Breast epithelium (tissue), 4 donors: ENCODE results near the gene CRYBG3. TPM values are rescaled to one million over a fixed set of nuclear protein-coding genes. Genes with fewer than 3 reads are reported as not detected.

Experiments used
- DNase-seq, 2 donors: peaks; one replicate each; pipeline ENCODE4 v3.0.0-alpha.2; 2019; ENCODE audit warnings: low spot score in 2 of 2
- H3K27ac ChIP-seq, 2 donors: fragments of 200-600 bp; sonication (generic) in 1 of 2; one replicate each; pipeline ENCODE4 v1.5.1; 2016 to 2019; ENCODE audit warnings: mild to moderate bottlenecking in 1 of 2
- H3K27me3 ChIP-seq, 2 donors: fragments of 200-600 bp; sonication (generic) in 1 of 2; one replicate each; pipeline versions ENCODE4 v1.5.1 to v1.6.0; 2017 to 2019; ENCODE audit warnings: control low read depth in 1 of 2, mild to moderate bottlenecking in 1 of 2
- H3K36me3 ChIP-seq: fragments of 200-600 bp; one replicate; pipeline ENCODE4 v1.5.1; 2019
- H3K4me1 ChIP-seq, 2 donors: fragments of 200-600 bp; sonication (generic); one replicate each; pipeline ENCODE4 v1.5.1; 2016 to 2019; ENCODE audit warnings: control low read depth in 1 of 2
- H3K4me3 ChIP-seq, 3 donors: fragments of 200-600 bp; sonication (generic); 1 replicate in 2 of 3; 2 replicates in 1 of 3; pipeline ENCODE4 v1.5.1; 2016 to 2019; ENCODE audit warnings: mild to moderate bottlenecking in 3 of 3, moderate library complexity in 2 of 3
- H3K9me3 ChIP-seq, 2 donors: fragments of 200-600 bp; sonication (generic) in 1 of 2; one replicate each; pipeline ENCODE4 v1.5.1; 2016 to 2019; ENCODE audit warnings: control low read depth in 1 of 2
- POLR2A ChIP-seq: fragments of 450-650 bp; IDR thresholded peaks from one replicate; pipeline ENCODE4 v1.6.1; 2016; ENCODE audit warnings: antibody characterized with exemption, mild to moderate bottlenecking, moderate library complexity
- POLR2AphosphoS5 ChIP-seq, 3 donors: sonication (generic); formaldehyde crosslinking; IDR thresholded peaks; one replicate each; pipeline ENCODE4 v1.6.1; 2017; ENCODE audit warnings: antibody characterized with exemption in 3 of 3
- intact Hi-C: fragments of 100-400 bp; cut with DNase I; formaldehyde crosslinking; loops from one replicate; pipeline ENCODE4 v1.15.1; 2023; ENCODE audit warnings: low total_unique reads
- total RNA-seq, 3 donors: library from RNA; depleted of rRNA; stranded (reverse); fragments of >200 nt; gene quantifications; one replicate each; pipeline ENCODE4 v1.1.0, GENCODE V29; 2016
- TF ChIP-seq, protein P1 (sequence below), 3 donors: fragments of 450-650 bp; IDR thresholded peaks; one replicate each; pipeline ENCODE4 v1.5.1; 2016 to 2017; ENCODE audit warnings: antibody characterized with exemption in 3 of 3, mild to moderate bottlenecking in 3 of 3, moderate library complexity in 3 of 3

Gene CRYBG3
- total RNA-seq, 3 donors from 2014 or later, result 25.5 to 37.9 (median 28.5) TPM

DNA sequence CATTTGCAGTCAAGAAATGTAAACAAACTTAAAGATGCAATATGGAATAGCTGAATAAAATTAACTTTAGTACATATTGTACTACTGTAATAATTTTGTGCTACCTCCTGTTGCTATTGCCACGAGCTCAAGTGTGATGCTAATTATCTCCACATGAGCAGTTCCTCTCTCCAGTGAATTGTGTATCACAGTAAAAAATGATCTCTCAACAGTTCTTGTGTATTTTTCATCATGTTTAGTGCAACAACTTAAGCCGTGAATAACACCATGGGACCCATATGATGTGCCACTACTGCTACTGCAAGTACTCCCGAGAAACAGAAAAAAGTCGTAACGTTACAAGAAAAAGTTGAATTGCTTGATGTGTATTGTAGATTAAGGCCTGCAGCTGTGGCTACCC lies 138.1 kb downstream of the CRYBG3 start:
- H3K27me3 ChIP-seq, result no peaks in the 10 kb centered on the region

DNA sequence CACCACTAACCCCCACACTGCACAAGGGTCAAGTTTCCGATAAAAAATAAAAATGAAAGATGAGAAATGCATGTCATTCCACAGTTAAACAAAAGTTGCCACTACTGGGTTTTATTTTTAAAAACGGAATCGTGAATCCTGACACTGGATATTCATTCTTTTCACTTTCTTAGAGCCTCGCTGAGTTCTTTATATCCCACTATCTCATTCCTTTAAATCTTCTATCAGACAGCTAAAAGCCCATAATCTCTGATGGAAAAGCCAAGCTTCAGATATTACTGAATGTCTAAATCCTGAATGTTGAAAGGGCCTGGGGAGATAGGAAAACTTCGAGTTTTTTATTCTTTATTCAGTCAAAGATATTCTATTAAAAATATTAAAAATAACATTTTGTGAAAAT lies 138.7 kb downstream of the CRYBG3 start:
- no peaks in the 10 kb centered on the region for H3K27me3 ChIP-seq
- no peak for DNase-seq
- H3K4me1 ChIP-seq, result no peaks in the 10 kb centered on the region
- no peak overlapping the region for H3K27ac ChIP-seq
- H3K4me3 ChIP-seq, result no peak overlapping the region
- no peaks in the 10 kb centered on the region for H3K36me3 ChIP-seq
- TF ChIP-seq, protein P1, sequence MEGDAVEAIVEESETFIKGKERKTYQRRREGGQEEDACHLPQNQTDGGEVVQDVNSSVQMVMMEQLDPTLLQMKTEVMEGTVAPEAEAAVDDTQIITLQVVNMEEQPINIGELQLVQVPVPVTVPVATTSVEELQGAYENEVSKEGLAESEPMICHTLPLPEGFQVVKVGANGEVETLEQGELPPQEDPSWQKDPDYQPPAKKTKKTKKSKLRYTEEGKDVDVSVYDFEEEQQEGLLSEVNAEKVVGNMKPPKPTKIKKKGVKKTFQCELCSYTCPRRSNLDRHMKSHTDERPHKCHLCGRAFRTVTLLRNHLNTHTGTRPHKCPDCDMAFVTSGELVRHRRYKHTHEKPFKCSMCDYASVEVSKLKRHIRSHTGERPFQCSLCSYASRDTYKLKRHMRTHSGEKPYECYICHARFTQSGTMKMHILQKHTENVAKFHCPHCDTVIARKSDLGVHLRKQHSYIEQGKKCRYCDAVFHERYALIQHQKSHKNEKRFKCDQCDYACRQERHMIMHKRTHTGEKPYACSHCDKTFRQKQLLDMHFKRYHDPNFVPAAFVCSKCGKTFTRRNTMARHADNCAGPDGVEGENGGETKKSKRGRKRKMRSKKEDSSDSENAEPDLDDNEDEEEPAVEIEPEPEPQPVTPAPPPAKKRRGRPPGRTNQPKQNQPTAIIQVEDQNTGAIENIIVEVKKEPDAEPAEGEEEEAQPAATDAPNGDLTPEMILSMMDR (IDR thresholded peaks at IDR 0.05), result no peak
- TF ChIP-seq POLR2AphosphoS5 (IDR thresholded peaks at IDR 0.05), result no peak
- TF ChIP-seq POLR2A, result no peak
- H3K9me3 ChIP-seq, result no peaks in the 10 kb centered on the region
- intact Hi-C loops, result no loop called here

More for the DNA sequence above, 138.1 kb downstream of the CRYBG3 start:
- Histone ChIP-seq H3K4me3 (no peak overlapping the region), H3K9me3 (no peaks in the 10 kb centered on the region), H3K36me3 (no peaks in the 10 kb centered on the region), H3K4me1 (no peaks in the 10 kb centered on the region), H3K27ac (no peak overlapping the region)
- TF ChIP-seq POLR2AphosphoS5 (IDR thresholded peaks at IDR 0.05), result no peak
- no peak for TF ChIP-seq POLR2A
- TF ChIP-seq, protein P1 (IDR thresholded peaks at IDR 0.05), result no peak
- intact Hi-C loops, result no loop called here
- no peak for DNase-seq

DNA sequence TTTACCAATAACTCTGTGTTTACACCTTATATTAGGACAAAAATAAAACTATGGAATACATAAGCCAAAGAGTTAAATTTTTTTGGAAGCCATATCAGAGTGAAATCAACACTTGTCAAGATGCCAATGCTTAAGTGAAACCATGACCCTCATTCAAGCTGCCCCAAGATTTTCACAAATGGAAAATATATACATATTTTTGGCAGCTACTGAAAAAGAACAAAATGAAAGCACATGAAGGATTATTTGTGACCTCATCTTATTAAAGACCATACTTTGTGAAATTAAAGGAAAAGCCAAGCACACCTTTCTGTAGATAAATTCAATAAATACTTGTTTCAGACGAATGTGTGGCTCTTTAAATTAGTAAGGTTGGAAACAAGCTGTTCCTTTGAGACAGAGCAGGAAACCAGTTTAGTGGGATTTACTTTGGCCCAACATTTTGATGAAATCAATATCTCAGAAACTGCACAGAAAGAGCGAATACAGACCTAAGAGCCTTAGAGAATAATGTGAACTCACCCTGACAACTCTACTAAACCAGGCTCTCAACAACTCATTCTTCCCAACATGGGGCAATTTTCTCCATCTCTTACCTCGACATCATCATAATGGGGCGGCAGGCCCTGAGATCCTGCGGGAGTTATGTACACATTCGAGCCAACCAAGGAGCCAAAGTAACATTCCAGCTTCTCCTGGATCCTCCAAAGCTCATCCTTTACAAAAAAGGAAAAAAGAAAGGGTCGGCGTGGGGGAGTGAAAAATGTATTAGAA lies 139.4 kb downstream of the CRYBG3 start:
- TF ChIP-seq, protein P1 (IDR thresholded peaks at IDR 0.05), result no peak
- no peak for TF ChIP-seq POLR2A
- TF ChIP-seq POLR2AphosphoS5 (IDR thresholded peaks at IDR 0.05), result no peak
- no peak overlapping the region for H3K4me3 ChIP-seq
- intact Hi-C loops, result no loop called here
- no peaks in the 10 kb centered on the region for H3K4me1 ChIP-seq
- DNase-seq, result no peak
- H3K36me3 ChIP-seq, result no peaks in the 10 kb centered on the region
- H3K27me3 ChIP-seq, result no peaks in the 10 kb centered on the region
- no peak overlapping the region for H3K27ac ChIP-seq
- H3K9me3 ChIP-seq, result no peaks in the 10 kb centered on the region

DNA sequence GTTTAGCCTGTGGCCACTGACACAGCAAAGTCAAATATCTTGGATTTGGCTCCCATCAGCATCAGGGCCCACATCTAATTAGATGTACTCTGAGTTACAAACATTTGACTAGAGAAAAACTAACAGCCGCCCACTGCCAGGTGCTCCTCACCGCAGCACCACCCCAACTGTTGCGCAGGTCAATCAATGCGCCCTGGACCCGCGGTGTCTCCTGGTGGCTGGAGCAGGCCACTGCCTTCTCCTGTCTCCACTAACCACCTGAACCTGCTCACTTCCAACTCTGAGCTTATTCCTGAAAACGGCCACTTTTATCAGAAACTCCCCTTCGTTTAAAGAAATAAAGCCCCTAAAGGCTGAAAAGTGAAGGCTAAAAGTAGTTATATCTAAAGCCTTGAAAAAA lies 146.2 kb downstream of the CRYBG3 start:
- TF ChIP-seq POLR2A, result no peak
- TF ChIP-seq, protein P1 (IDR thresholded peaks at IDR 0.05), result peak in 1 of 3 donors; percentile 26
- TF ChIP-seq POLR2AphosphoS5 (IDR thresholded peaks at IDR 0.05), result no peak
- DNase-seq, result peak in 1 of 2 donors; percentile 63
- Histone ChIP-seq H3K36me3 (no peaks in the 10 kb centered on the region), H3K27ac (no peak overlapping the region), H3K27me3 (no peaks in the 10 kb centered on the region), H3K9me3 (no peaks in the 10 kb centered on the region), H3K4me1 (peaks cover 2 to 5% of the 10 kb centered on the region in 2 donors), H3K4me3 (no peak overlapping the region)
- intact Hi-C loops, result no loop called here

DNA sequence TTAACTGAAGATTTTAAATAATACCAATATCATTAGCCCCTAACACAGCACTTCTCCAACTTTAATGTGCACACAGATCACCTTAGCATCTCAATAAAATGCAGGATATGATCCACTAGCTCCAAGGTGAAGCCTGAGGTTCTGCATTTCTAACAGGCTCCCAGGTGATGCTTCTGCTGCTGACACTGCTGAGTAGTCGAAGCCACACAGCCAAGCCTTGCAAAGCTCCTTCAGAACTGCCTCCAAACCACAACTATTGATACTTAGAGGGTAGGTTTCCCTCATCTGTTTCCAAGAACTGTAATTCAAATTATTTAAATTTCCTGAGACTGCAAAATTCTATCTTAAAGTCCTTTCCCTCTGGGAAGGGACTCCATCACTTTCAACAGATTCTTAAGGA lies 146.6 kb downstream of the CRYBG3 start:
- Histone ChIP-seq H3K27ac (no peak overlapping the region), H3K27me3 (no peaks in the 10 kb centered on the region), H3K36me3 (no peaks in the 10 kb centered on the region), H3K4me3 (no peak overlapping the region), H3K9me3 (no peaks in the 10 kb centered on the region), H3K4me1 (peaks cover 2 to 5% of the 10 kb centered on the region in 2 donors)
- DNase-seq, result no peak
- intact Hi-C loops, result no loop called here
- TF ChIP-seq, protein P1 (IDR thresholded peaks at IDR 0.05), result no peak
- TF ChIP-seq POLR2AphosphoS5 (IDR thresholded peaks at IDR 0.05) (no peak), POLR2A (no peak)
